Spinal cord (tissue), 10 donors: ENCODE results near the gene SH3GL2. TPM values are rescaled to one million over a fixed set of nuclear protein-coding genes. Genes with fewer than 3 reads are reported as not detected.

Experiments
- DNase-seq, 6 donors: peaks; one replicate each; pipeline versions ENCODE4 v3.0.0 to v3.0.0-alpha.2; 2013 to 2015; ENCODE audit warnings: low spot score in 6 of 6, low read depth in 4 of 6
- H3K27ac ChIP-seq: one replicate; pipeline ENCODE4 v1.5.1; 2013; ENCODE audit warnings: low read depth, low read length, control low read depth
- H3K27me3 ChIP-seq: one replicate; pipeline ENCODE4 v1.6.1; 2013; ENCODE audit warnings: low read length; ENCODE audit not compliant: control insufficient read depth, insufficient read depth
- H3K36me3 ChIP-seq: one replicate; pipeline ENCODE4 v1.6.1; 2013; ENCODE audit warnings: low read length; ENCODE audit not compliant: control insufficient read depth, insufficient read depth
- H3K4me1 ChIP-seq: one replicate; pipeline ENCODE4 v1.6.1; 2013; ENCODE audit warnings: low read length; ENCODE audit not compliant: control insufficient read depth, insufficient read depth
- H3K4me3 ChIP-seq: one replicate; pipeline ENCODE4 v1.5.1; 2013; ENCODE audit warnings: low read depth, low read length, control low read depth
- H3K9me3 ChIP-seq: one replicate; pipeline ENCODE4 v1.6.1; 2013; ENCODE audit warnings: low read length; ENCODE audit not compliant: control insufficient read depth, insufficient read depth
- WGBS: methylation state at CpG from one replicate; pipeline ENCODE4 v1.1.5; 2013; ENCODE audit warnings: missing lambda C conversion rate; ENCODE audit not compliant: insufficient coverage; 5-methylcytosine and 5-hydroxymethylcytosine counted together
- polyA plus RNA-seq, 2 donors: library from polyadenylated mRNA; unstranded; fragments of 120-200 nt; gene quantifications; one replicate each; pipeline ENCODE4 v1.2.1, GENCODE V29; 2013; ENCODE audit not compliant: insufficient read length in 2 of 2
- total RNA-seq, 2 donors: library from RNA; depleted of rRNA in 1 of 2; stranded (reverse); fragments of 120-200 nt in 1 of 2; fragments of >200 nt in 1 of 2; gene quantifications; one replicate each; pipeline versions ENCODE4 v1.2.3 to v1.2.4, GENCODE V29; 2013 to 2014
- donor health status: healthy.

SH3GL2 gene
- total and polyA plus RNA-seq, 4 donors = 20.1 to 72.3 (median 60.7) TPM

DNA sequence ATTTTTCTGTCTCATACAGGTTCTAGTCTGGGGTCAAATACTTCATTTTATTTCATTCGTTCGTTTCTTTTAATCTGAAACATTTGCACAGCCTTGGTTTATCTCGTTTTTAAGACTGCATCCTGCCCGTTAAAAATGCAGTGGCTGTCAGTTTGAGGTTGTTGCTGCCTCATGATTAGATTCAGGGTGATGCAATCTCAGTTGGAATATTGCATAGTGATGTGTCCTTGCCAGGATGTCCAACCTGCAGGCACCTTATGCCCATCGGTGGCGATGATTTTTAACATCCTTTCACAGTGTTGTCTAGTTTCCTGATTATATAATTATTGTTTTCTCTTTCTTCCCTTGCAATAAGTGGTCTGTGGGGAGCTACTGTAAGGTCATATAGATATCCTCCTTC lies 45.1 kb downstream of the SH3GL2 start:
- Histone ChIP-seq H3K4me3 (no peak overlapping the region), H3K27ac (no peak overlapping the region), H3K36me3 (no peaks in the 10 kb centered on the region), H3K9me3 (no peaks in the 10 kb centered on the region), H3K4me1 (peaks cover 7% of the 10 kb centered on the region), H3K27me3 (no peaks in the 10 kb centered on the region)
- DNase-seq = no peak
- 74% methylated on average over 3 of the region's 6 CpGs for WGBS

DNA sequence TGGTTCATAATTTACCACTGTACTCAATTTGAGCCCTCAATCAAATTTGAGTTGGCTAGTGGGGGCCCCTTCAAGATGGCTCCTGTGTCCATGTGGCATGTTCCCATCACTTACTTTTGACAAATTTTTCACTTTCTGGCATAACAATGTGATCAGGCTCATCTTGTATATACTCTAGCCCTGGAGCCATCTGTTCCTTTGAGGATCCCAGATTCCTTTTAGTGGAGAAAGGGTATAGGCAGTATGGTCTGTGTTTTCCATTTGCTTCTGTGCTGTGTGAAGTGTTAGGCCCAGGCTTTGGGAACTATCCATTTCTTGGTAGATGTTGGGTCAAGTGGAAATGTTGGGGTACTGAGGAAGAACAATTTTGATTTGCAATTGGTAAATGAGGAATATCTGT lies 45.7 kb downstream of the SH3GL2 start:
- Histone ChIP-seq H3K27ac (no peak overlapping the region), H3K4me3 (no peak overlapping the region), H3K4me1 (peaks cover 7% of the 10 kb centered on the region), H3K9me3 (no peaks in the 10 kb centered on the region), H3K36me3 (no peaks in the 10 kb centered on the region), H3K27me3 (no peaks in the 10 kb centered on the region)
- DNase-seq = peak in 1 of 6 donors; percentile 84

DNA sequence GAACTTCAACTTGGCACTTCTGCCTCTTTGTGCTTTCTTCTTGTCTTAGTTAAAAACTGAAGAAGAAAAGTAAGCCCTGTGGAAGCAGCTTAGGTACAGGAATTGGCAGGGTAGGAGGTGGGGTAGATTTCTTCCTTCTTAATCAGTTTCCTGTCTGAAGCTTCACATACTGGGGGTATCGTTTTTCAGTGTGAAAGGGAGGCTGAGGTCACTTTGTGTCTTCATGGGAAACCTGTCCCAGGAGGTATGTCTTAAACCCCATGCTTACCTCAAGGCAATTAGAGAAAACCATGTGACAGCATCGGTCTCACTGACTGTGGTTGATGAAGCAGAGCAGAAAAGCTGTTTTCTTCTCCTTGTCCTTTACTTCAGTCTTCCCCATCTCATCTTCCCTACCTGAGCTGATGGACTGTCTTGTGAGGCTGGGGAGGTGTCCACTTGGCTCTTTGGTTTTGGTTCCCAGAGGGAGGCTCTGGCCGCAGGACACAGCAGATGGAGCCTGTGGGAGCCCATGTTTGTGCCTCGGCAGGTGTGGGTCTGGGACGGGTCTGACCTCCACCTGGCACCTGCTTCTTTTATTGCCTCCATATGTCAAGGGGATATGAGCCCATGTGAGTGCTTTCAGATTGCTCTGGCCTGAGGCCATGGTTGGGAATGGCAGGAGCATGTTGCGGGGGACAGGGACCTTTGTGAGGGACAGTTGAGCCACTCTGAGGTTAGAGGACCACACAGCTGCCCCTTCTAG lies 47.0 kb downstream of the SH3GL2 start:
- Histone ChIP-seq H3K9me3 (no peaks in the 10 kb centered on the region), H3K36me3 (no peaks in the 10 kb centered on the region), H3K4me3 (no peak overlapping the region), H3K27ac (no peak overlapping the region), H3K4me1 (peaks cover 7% of the 10 kb centered on the region), H3K27me3 (no peaks in the 10 kb centered on the region)
- DNase-seq = no peak
- 67% methylated on average over 3 of the region's 6 CpGs for whole genome bisulfite sequencing

DNA sequence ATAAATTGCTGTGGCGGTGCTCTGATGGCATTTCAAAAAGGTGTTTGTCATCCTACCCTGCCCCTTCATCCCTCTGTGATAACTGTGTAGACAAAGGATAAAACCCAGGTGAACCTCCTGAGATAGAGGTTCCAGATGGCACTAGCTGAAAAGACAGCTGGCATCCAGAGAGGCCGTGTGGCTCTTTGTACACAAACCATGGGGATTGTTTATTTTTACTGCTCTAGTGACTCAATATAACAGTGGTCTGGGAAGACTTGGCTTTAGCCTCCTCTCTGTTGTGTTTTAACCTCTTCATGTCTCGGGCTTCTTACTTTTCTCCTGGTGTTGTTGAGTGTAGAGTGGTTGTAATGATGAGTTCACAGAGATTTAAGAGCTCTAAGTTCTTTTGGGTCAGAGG lies 48.8 kb downstream of the SH3GL2 start:
- WGBS = no CpG with 5 or more reads among the region's 3 CpGs
- peak in 2 of 6 donors; percentile 38 to 44 for DNase-seq
- H3K4me3 ChIP-seq = no peak overlapping the region
- H3K36me3 ChIP-seq = no peaks in the 10 kb centered on the region
- no peaks in the 10 kb centered on the region for H3K27me3 ChIP-seq
- peaks cover 7% of the 10 kb centered on the region for H3K4me1 ChIP-seq
- no peaks in the 10 kb centered on the region for H3K9me3 ChIP-seq
- H3K27ac ChIP-seq = no peak overlapping the region

DNA sequence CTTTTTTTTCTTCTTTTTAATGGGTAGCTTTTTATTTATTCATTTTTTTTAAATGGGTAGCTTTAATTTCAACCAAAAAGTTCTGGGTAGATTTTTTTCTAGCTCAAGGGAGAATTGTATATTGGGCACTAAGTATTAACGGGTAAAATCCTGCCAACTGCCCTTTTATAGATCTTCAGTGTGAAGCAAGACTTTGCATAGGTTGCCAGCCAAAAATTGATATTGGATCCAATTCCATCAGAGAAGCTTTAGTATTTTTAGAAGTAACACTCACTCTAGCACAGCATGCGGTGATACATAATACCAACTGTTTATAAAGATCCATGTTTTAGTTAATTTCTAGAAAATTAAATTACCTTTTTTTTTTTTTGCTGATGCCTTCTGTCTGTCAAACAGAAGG lies 49.8 kb downstream of the SH3GL2 start:
- no peaks in the 10 kb centered on the region for H3K27me3 ChIP-seq
- peak in 1 of 6 donors; percentile 77 for DNase-seq
- no peaks in the 10 kb centered on the region for H3K9me3 ChIP-seq
- 100% methylated on average over 1 of the region's 2 CpGs for WGBS
- no peak overlapping the region for H3K4me3 ChIP-seq
- H3K27ac ChIP-seq = no peak overlapping the region
- H3K4me1 ChIP-seq = peaks cover 7% of the 10 kb centered on the region
- no peaks in the 10 kb centered on the region for H3K36me3 ChIP-seq

- Histone ChIP-seq H3K27me3 (no peaks in the 10 kb centered on the region), H3K4me3 (no peak overlapping the region), H3K4me1 (peaks cover 7% of the 10 kb centered on the region), H3K27ac (no peak overlapping the region), H3K36me3 (no peaks in the 10 kb centered on the region), H3K9me3 (no peaks in the 10 kb centered on the region)
- 100% methylated on average over 1 of the region's 2 CpGs for WGBS
- no peak for DNase-seq
Measured at GRCh38 chr9:17630531-17630949, 51.7 kb downstream of the SH3GL2 start.

GRCh38 chr9:17631396-17631795 lies 52.5 kb downstream of the SH3GL2 start:
- Histone ChIP-seq H3K4me1 (peaks cover 3% of the 10 kb centered on the region), H3K9me3 (no peaks in the 10 kb centered on the region), H3K27me3 (no peaks in the 10 kb centered on the region), H3K4me3 (no peak overlapping the region), H3K36me3 (no peaks in the 10 kb centered on the region), H3K27ac (no peak overlapping the region)
- no peak for DNase-seq

DNA sequence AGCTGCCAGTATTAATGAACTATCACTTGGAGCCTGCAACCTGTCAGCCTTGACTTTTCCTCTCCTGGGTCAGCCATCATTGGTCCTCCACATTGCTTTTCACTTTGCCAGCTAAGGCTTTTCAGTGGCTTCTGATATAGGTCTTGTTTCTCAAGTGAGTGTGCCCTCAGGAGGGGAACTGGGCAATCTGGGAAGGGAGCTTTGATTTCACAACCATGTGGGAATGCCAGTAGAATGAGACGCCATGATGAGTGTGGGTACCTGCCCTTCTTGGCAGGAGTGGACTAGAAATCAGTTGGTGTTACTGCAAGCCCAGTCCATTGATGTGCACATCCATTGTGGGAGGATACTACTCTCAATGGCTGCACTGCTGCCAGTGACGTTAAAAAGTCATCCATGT lies 54.1 kb downstream of the SH3GL2 start:
- no peaks in the 10 kb centered on the region for H3K36me3 ChIP-seq
- no peaks in the 10 kb centered on the region for H3K27me3 ChIP-seq
- no peak for DNase-seq
- 36% methylated on average over 2 of the region's 2 CpGs for WGBS
- no peak overlapping the region for H3K4me3 ChIP-seq
- no peak overlapping the region for H3K27ac ChIP-seq
- no peaks in the 10 kb centered on the region for H3K4me1 ChIP-seq
- no peaks in the 10 kb centered on the region for H3K9me3 ChIP-seq

DNA sequence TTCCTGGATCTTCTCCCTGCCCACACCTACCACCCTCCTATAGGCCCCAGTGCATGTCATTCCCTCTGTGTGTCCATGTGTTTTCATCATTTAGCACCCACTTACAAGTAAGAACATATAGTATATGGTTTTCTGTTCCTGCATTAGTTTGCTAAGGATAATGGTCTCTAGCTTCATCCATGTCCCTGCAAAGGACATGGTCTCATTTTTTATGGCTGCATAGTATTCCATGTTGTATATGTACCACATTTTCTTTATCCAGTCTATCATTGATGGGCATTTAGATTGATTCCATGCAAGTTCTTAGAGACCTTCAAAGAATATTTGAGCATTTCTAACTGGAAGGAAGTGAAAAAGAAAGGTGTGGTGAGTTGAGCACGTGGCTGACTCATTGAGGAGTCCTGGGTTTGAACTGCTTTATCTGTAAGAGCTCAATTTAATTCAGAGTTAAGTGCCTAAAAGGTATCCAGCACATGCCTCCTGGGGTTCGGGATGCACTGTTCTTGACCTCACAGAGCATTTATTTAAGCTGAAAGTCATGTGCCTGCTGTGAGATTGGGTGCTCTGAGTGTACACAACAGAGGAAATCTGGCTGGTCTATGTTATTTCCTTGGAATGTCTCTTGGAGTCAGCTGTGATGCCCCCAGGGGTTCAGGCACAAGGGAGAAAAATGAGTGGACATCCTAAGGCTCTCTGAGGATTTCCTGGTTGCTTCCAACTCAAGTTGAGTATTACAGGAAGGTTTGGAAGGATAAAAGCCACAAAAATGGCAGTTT lies 56.4 kb downstream of the SH3GL2 start:
- 97% methylated on average over 2 of the region's 2 CpGs for WGBS

DNA sequence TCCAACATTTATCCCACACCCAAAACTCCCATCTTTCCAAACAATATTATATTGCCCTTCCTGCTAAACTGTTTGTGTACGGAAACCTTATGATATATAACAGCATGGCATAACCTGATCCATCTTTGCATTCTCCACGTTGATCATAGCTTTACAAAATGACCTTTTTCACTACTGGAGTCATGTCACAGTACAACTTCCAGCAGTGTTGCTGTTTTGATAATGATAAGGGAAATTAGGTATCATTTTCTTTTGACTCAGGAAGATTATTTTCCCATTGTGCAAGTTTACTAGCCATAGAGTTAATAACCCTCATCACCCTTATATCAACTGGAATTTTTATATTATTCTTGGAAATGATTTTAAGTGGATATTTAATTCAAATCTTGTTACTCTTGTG lies 57.5 kb downstream of the SH3GL2 start:
- Histone ChIP-seq H3K36me3 (no peaks in the 10 kb centered on the region), H3K4me3 (no peak overlapping the region), H3K27ac (no peak overlapping the region), H3K27me3 (no peaks in the 10 kb centered on the region), H3K4me1 (no peaks in the 10 kb centered on the region), H3K9me3 (no peaks in the 10 kb centered on the region)
- WGBS = no CpG with 5 or more reads among the region's 2 CpGs
- DNase-seq = no peak

More for the DNA sequence above, 56.4 kb downstream of the SH3GL2 start:
- H3K27ac ChIP-seq = no peak overlapping the region
- no peaks in the 10 kb centered on the region for H3K4me1 ChIP-seq
- H3K36me3 ChIP-seq = no peaks in the 10 kb centered on the region
- no peaks in the 10 kb centered on the region for H3K27me3 ChIP-seq
- no peaks in the 10 kb centered on the region for H3K9me3 ChIP-seq
- DNase-seq = no peak
- H3K4me3 ChIP-seq = no peak overlapping the region
